ENCODE results near the gene CREG1.
"Not testable (repeated sequence)": the region's sequence is repeated elsewhere in the genome, so short reads cannot be mapped to it uniquely, and the experiment has no call there.

CREG1 gene

GRCh38 chr1:167553136-167554027 lies at the start of gene CREG1:
CREG1 (minus strand) TSS chr1:167553762.
- DNase-seq (ENCODE audit: low spot score): peak; percentile 97

- DNase-seq (ENCODE audit: low spot score): no peak
Observed at GRCh38 chr1:167602840-167603239, 49.3 kb upstream of the CREG1 start.

- no peak for DNase-seq (ENCODE audit: low spot score)
Observed at GRCh38 chr1:167601442-167602383, 48.2 kb upstream of the CREG1 start.

- peak; percentile 28 for DNase-seq (ENCODE audit: low spot score)
Observed at GRCh38 chr1:167599957-167600581, 46.5 kb upstream of the CREG1 start.

- DNase-seq (ENCODE audit: low spot score): no peak
Observed at GRCh38 chr1:167594822-167595221, 41.3 kb upstream of the CREG1 start.

GRCh38 chr1:167593860-167594259 lies 40.3 kb upstream of the CREG1 start:
- DNase-seq (ENCODE audit: low spot score): no peak

- DNase-seq (ENCODE audit: low spot score): no peak
Observed at GRCh38 chr1:167592475-167592874, 38.9 kb upstream of the CREG1 start.

GRCh38 chr1:167588361-167588760 lies 34.8 kb upstream of the CREG1 start:
- no peak for DNase-seq (ENCODE audit: low spot score)

- DNase-seq (ENCODE audit: low spot score): no peak
Observed at GRCh38 chr1:167587872-167588271, 34.3 kb upstream of the CREG1 start.

GRCh38 chr1:167587342-167587741 lies 33.8 kb upstream of the CREG1 start:
- DNase-seq (ENCODE audit: low spot score): no peak

GRCh38 chr1:167584581-167584980 lies 31.0 kb upstream of the CREG1 start:
- no peak for DNase-seq (ENCODE audit: low spot score)

- DNase-seq (ENCODE audit: low spot score): no peak
Observed at GRCh38 chr1:167582722-167583121, 29.2 kb upstream of the CREG1 start.

GRCh38 chr1:167582064-167582463 lies 28.5 kb upstream of the CREG1 start:
- DNase-seq (ENCODE audit: low spot score): no peak

- no peak for DNase-seq (ENCODE audit: low spot score)
Observed at GRCh38 chr1:167579986-167580385, 26.4 kb upstream of the CREG1 start.

- DNase-seq (ENCODE audit: low spot score): no peak
Observed at GRCh38 chr1:167578939-167579521, 25.5 kb upstream of the CREG1 start.

- DNase-seq (ENCODE audit: low spot score): no peak
Observed at GRCh38 chr1:167575649-167576048, 22.1 kb upstream of the CREG1 start.

- no peak for DNase-seq (ENCODE audit: low spot score)
Observed at GRCh38 chr1:167573035-167573434, 19.5 kb upstream of the CREG1 start.

GRCh38 chr1:167570712-167571111 lies 17.1 kb upstream of the CREG1 start:
- not testable (repeated sequence) for DNase-seq (ENCODE audit: low spot score)

- DNase-seq (ENCODE audit: low spot score): no peak
Observed at GRCh38 chr1:167567663-167568062, 14.1 kb upstream of the CREG1 start.

GRCh38 chr1:167566766-167567165 lies 13.2 kb upstream of the CREG1 start:
- no peak for DNase-seq (ENCODE audit: low spot score)

GRCh38 chr1:167565922-167566321 lies 12.4 kb upstream of the CREG1 start:
- DNase-seq (ENCODE audit: low spot score): no peak

Measured in AG08396 (cell line).